RWPE2 (cell line): ENCODE data around the gene APC2.
"Not testable (repeated sequence)": the region's sequence is repeated elsewhere in the genome, so short reads cannot be mapped to it uniquely, and the experiment has no call there.

Experiments used
- ATAC-seq: fragments of 200-7000 bp; cut with Tn5 transposase; 3 replicates; pipeline ENCODE4 v1.9.1; 2021; ENCODE audit warnings: low read depth
- DNase-seq: peaks from one replicate; pipeline ENCODE4 v3.0.0-alpha.2; 2020; ENCODE audit warnings: low spot score
- H3K27ac ChIP-seq: fragments of 450-650 bp; 2 replicates; pipeline ENCODE4 v1.5.1; 2017; ENCODE audit warnings: mild to moderate bottlenecking; ENCODE audit not compliant: poor library complexity, severe bottlenecking
- H3K27me3 ChIP-seq: fragments of 250-450 bp; sonication (Bioruptor Pico); 2 replicates; pipeline ENCODE4 v1.5.1; 2021; ENCODE audit warnings: mild to moderate bottlenecking, moderate library complexity; ENCODE audit not compliant: insufficient read depth, poor library complexity, severe bottlenecking
- H3K36me3 ChIP-seq: fragments of 250-450 bp; sonication (Bioruptor Pico); 2 replicates; pipeline ENCODE4 v1.5.1; 2020; ENCODE audit warnings: low read depth, mild to moderate bottlenecking, moderate library complexity
- H3K4me1 ChIP-seq: fragments of 250-450 bp; sonication (Bioruptor Pico); 2 replicates; pipeline ENCODE4 v1.5.1; 2021; ENCODE audit warnings: mild to moderate bottlenecking, moderate library complexity; ENCODE audit not compliant: insufficient read depth, poor library complexity, severe bottlenecking
- H3K4me3 ChIP-seq: fragments of 250-450 bp; sonication (Bioruptor Pico); 2 replicates; pipeline ENCODE4 v1.5.1; 2021; ENCODE audit warnings: mild to moderate bottlenecking, moderate library complexity; ENCODE audit not compliant: severe bottlenecking
- H3K9me3 ChIP-seq: fragments of 250-450 bp; sonication (Bioruptor Pico); 2 replicates; pipeline ENCODE4 v1.5.1; 2021; ENCODE audit warnings: mild to moderate bottlenecking, moderate library complexity; ENCODE audit not compliant: severe bottlenecking
- TF ChIP-seq, protein P1 (sequence below): fragments of 450-650 bp; IDR thresholded peaks from one replicate; pipeline ENCODE4 v1.5.1; 2017; ENCODE audit warnings: mild to moderate bottlenecking, moderate library complexity; ENCODE audit not compliant: poor library complexity, severe bottlenecking

APC2 gene

DNA sequence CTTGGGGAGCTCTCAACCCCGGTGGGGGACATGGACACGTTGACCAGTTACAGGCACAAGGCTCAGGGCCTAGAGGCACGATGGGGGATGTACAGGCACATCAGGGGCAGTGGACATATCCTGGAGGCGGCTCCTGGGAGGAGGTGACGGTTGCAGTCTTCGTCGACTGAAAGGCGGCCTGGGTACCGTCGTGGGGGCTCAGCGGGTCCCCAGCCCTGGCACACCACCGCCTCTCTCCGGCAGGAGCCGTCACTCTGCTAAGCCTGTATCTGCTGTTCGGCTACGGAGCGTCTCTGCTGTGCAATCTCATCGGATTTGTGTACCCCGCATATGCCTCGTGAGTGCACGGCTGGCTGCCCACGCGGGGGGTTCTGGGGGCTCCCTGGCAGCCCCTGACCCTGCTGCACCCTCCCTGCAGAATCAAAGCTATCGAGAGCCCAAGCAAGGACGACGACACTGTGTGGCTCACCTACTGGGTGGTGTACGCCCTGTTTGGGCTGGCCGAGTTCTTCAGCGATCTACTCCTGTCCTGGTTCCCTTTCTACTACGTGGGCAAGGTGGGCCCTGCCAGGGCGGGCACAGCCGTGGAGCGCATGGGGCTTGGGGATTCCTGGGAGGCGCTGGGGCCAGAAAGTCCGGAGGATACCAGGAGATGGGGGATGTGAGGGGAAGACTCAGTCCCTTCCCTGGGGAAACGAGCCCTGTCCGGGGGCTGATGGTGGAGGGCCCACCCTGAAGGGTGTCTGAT lies 45.3 kb downstream of the APC2 start:
- no peak for ATAC-seq
- H3K27me3 ChIP-seq, result no peaks in the 10 kb centered on the region
- H3K4me1 ChIP-seq, result no peaks in the 10 kb centered on the region

DNA sequence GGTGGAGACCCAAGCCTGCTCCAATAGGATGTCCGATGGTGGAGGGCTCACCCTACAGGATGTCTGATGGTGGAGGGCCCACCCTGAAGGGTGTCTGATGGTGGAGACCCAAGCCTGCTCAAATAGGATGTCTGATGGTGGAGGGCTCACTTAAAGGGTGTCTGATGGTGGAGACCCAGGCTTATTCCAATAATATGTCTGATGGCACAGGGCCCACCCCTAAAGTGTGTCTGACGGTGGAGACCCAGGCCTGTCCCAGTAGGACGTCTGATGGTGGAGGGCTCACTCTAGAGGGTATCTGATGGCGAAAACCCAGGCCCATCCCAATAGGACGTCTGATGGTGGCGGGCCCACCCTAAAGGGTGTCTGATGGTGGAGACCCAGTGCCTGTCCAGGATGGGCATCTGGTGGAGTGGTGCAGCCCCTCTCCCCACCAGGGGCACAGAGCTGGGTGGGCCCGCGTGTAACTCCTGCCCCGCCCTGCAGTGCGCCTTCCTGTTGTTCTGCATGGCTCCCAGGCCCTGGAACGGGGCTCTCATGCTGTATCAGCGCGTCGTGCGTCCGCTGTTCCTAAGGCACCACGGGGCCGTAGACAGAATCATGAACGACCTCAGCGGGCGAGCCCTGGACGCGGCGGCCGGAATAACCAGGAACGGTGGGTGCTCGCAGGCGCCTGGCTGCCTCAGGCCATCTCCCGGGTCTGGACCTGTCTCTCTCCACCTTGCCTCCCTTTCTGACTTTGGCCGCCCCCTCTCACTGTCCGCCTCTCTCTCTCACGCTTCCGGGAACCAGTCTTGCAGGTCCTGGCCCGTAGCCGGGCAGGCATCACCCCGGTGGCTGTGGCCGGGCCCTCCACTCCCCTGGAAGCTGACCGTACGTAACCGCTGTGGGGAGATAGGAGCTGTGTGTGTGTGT lies 46.1 kb downstream of the APC2 start:
- Histone ChIP-seq H3K27me3 (no peaks in the 10 kb centered on the region), H3K36me3 (no peaks in the 10 kb centered on the region), H3K27ac (no peak overlapping the region), H3K4me3 (no peak overlapping the region), H3K9me3 (no peaks in the 10 kb centered on the region), H3K4me1 (no peaks in the 10 kb centered on the region)
- no peak for DNase-seq
- TF ChIP-seq, protein P1, sequence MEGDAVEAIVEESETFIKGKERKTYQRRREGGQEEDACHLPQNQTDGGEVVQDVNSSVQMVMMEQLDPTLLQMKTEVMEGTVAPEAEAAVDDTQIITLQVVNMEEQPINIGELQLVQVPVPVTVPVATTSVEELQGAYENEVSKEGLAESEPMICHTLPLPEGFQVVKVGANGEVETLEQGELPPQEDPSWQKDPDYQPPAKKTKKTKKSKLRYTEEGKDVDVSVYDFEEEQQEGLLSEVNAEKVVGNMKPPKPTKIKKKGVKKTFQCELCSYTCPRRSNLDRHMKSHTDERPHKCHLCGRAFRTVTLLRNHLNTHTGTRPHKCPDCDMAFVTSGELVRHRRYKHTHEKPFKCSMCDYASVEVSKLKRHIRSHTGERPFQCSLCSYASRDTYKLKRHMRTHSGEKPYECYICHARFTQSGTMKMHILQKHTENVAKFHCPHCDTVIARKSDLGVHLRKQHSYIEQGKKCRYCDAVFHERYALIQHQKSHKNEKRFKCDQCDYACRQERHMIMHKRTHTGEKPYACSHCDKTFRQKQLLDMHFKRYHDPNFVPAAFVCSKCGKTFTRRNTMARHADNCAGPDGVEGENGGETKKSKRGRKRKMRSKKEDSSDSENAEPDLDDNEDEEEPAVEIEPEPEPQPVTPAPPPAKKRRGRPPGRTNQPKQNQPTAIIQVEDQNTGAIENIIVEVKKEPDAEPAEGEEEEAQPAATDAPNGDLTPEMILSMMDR, result no peak
- ATAC-seq, result peak; percentile 47

More for the DNA sequence above, 45.3 kb downstream of the APC2 start:
- no peaks in the 10 kb centered on the region for H3K36me3 ChIP-seq
- H3K27ac ChIP-seq, result no peak overlapping the region
- DNase-seq, result no peak
- no peak overlapping the region for H3K4me3 ChIP-seq
- TF ChIP-seq, protein P1, result no peak
- H3K9me3 ChIP-seq, result no peaks in the 10 kb centered on the region

GRCh38 chr19:1496714-1497577 lies 47.0 kb downstream of the APC2 start:
- Histone ChIP-seq H3K27me3 (no peaks in the 10 kb centered on the region), H3K36me3 (no peaks in the 10 kb centered on the region), H3K27ac (no peak overlapping the region), H3K4me1 (no peaks in the 10 kb centered on the region), H3K4me3 (no peak overlapping the region), H3K9me3 (no peaks in the 10 kb centered on the region)
- DNase-seq (no peak), ATAC-seq (no peak)
- TF ChIP-seq, protein P1, result no peak

- Histone ChIP-seq H3K9me3 (no peaks in the 10 kb centered on the region), H3K27ac (no peak overlapping the region), H3K4me1 (no peaks in the 10 kb centered on the region), H3K4me3 (no peak overlapping the region), H3K36me3 (no peaks in the 10 kb centered on the region), H3K27me3 (no peaks in the 10 kb centered on the region)
- ATAC-seq (no peak), DNase-seq (no peak)
- TF ChIP-seq, protein P1, result no peak
Observed at GRCh38 chr19:1497578-1498235, 47.8 kb downstream of the APC2 start.

DNA sequence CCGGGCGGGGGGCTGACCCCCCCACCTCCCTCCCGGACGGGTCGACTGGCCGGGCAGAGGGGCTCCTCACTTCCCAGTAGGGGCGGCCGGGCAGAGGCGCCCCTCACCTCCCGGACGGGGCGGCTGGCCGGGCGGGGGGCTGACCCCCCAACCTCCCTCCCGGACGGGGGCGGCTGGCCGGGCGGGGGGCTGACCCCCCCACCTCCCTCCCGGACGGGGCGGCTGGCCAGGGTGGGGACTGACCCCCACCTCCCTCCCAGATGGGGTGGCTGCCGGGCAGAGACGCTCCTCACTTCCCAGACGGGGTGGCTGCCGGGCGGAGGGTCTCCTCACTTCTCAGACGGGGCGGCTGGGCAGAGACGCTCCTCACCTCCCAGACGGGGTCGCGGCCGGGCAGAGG lies 49.3 kb downstream of the APC2 start:
- H3K9me3 ChIP-seq, H3K27ac ChIP-seq, H3K4me3 ChIP-seq, DNase-seq, H3K36me3 ChIP-seq, H3K27me3 ChIP-seq, ATAC-seq, H3K4me1 ChIP-seq: not testable (repeated sequence)
